NCI-H146 treated with DMSO at 0.1 percent for 48 hours (cell line): Measurements from ENCODE around the gene PRKCE.
"Not testable (repeated sequence)": the region's sequence is repeated elsewhere in the genome, so short reads cannot be mapped to it uniquely, and the experiment has no call there.

Source experiments
- DNase-seq: peaks from one replicate; lab custom pipeline; 2025; ENCODE audit not compliant: unreplicated experiment; lab: John Stamatoyannopoulos, UW

Gene PRKCE

DNA sequence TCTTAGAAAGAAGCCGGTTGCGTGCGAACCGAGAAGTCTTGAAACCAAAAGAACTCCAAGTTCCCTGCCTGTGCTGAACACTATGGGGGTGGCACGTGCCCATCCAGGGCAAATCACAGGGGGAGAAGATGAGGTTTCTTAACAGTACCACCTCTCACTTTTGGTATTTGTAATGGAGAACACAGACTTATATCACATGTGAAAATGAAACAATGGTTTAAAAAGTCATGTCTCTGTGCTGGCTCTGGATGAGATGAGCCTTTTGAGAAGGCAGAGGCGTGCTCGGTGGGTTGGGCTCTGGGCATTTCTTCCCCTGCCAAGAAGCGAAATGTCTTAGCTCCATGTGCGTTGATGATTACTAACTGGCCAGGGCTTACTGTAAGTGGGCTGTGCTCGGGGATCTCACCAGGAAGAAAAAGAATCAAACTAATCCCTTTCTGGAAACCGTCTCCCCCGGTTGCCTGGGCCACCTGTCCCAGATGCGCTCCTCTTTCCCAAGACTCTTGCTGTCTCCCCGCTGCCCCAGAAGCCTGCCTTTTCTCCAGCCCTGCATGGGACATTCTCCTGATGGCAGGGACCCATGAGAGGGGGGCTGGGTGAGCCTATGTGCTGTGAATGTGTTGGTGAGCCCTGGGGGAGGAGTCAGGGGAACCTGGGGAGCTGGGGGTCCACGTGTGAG, 252.9 kb downstream of the PRKCE start:
- DNase-seq: no peak

DNA sequence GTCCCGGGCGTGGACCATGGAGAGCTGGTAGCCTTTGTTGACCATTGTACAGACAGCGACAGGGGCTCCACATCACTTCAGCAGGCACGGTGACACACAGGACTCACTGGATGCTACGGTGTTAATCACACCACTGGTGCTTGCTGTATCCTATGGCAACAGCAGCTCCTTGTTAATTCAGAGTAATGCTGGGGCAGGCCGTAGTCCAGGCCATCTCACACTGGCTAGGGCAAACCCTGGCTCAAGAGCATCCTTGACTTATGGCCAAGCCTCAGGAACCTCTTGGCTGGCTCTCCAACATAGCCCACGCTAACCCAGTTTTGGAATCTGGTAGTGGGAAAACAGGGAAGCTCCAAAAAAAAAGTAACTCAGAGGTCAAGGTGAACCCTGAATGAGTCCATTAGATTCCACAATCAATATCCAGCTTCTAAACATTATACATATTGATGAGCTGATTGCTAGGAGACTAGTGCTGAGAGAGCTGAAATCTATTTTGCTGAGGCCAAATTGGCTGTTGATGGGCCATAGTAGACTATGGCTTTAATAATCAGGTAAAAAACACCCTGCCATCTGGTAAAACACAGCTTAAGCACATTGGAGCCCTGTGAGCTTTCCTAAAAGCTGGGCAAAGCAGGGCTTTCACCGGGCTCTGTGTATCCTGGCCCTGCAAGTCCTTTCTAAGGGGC, 253.6 kb downstream of the PRKCE start:
- DNase-seq: peak; percentile 65

DNA sequence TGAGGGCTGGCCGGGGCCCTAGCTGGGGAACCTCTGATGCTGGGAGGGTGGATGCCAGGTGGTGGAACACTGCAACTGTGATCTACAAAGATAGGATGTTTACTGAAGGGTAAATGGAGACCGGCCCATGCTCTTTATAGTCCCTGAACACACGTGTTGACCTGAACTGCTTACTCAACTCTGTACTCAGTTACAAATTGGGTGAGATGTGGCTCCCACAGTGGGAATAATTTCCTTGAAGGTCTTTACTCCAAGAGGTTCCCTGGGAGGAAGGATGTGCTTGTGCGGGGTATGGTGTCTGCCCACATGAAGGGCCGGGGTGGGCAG, 254.1 kb downstream of the PRKCE start:
- DNase-seq: peak; percentile 77

DNA sequence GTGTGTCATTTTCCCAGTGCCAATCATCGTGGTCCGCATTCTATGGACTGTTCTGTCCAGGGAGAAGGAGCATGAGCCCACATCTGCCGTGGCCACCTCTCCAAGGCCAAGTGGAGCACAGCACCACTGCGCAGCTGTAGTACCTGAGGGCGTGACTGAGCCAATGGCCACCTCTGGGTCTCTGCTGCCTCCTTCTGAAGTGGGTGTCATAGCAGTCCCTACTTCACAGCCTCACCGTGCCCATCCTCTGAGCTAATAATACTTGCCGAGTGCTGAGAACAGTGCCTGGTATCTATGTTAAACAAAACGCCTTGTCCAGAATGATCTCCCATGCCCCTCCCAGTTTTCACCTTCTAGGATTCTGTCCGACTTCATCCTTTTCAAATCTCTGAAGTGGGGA, 256.1 kb downstream of the PRKCE start:
- DNase-seq: no peak

DNA sequence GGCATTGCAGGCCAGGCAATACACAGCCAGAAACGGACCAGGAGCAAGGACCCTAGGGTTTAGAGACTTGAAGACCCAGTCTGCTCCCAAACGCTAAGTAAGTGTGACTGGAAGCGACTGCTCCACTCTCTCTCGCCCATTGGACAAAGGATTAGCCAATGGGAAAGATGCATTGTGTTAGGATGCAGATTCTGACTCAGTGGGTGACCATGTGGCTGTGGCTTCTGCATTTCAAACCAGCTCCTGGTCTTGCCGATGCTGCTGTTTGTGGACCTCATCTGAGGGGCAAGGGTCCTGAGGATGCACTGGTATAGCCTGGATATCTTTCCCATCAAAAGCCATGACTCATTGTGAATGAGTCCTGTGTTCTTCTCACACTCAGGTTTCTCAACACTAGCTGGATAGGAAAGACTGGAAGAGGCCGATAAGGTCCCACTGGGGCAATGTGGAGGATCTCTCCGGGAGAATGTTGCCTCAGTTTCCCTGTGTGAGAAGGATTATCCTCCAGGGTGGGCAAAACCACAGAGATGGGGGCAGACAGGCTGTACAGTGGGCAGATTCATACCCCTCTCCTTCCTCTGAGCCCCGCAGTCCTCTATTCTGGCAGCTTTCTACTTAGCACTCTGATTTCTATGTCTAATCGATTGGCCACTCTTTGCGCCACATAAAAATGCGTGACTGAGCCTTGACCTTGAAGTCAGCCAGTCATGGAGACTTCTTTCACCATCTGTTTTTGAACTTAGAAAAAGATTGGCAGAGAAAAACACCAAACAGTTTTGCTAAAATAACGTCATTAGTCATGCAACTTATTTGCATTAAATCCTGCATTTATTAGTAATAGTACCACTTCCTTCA, 257.1 kb downstream of the PRKCE start:
- no peak for DNase-seq

DNA sequence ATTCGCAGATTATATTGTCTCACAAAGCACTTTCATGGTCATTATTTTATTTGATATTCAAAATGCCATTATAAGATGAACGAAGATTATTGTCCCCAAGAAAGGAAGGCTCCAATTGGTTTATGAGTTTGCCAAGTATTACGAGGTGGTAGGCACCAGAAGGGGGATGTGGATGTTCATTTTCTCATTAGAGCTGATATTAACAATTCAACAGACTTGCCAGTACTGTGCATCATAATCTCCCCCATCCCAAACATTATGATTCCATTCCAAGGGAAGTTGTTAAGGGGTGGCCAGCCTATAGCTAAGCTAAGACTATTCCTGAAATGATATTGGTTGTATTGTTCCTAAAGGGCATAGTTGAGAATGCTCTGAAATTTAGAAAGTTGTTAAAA, 257.7 kb downstream of the PRKCE start:
- no peak for DNase-seq

DNA sequence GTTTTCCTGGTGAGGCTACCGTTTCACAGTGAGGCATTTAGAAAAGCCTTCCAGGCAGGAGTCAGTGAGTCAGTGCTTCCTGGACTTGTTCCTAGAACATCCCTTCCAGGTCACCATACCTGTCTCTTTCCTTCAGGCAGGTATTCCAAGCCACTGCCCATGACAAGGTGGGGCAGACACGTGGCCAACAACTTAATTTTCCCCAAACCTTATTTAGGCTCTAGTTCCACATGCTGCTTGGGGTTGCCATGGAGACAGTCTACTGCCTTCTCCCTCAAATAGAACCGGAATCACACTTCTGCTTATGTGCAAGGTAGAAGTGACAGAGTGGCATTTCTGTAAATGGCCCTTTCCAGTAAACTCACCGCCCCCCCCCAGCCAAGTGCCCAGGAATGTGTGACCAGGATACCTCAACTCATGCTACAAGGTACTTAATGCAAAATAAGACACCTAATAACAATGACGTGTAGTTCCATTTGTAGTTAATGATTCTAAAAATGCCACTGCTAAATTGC, 258.3 kb downstream of the PRKCE start:
- peak; percentile 23 for DNase-seq

DNA sequence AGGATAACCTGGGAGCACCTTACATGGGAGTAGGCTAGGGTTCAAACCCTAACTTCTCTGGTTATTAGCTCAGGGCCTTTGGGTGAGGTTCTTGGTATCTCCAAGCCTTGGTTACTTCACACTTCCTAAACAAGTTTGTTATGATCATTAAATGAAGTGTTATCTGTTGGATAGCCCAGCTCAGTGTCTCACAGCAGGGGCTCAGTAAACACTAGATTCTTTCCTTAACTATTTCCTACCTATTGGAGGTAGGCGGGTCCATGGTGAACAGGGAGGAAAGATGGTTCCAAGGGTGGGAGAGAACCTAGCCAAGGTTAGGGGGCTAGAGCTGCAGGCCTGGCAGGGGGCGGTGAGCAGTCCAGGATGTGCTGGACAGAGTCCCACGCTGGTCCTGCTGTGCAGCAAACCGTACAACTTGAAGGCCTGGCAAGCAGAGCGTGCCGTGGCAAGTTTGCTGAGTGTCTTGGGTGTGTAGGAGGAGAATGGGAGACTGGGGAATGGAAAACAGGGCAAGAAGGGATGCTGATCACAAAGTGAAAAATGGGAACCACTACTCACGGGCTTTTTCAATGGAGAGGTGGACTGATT, 259.1 kb downstream of the PRKCE start:
- peak; percentile 21 for DNase-seq

DNA sequence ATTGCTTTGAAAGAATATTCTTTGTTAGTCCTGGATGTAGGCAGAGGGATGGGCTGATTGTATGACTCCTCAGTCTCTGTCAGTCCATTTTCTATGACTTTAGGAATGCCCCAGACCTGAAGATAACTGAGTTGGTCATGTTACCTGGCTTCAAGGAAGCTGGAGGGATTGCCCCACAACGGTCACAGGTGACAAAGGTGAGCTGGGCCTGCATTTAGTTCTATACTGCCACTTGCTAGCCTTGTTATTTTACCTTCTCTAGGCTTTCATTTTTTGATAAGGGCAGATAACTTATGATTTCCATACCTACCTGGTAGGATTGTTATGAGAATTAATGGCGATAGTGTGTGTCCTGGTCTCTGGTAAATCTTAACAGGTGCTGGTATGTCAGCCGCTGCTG, 260.1 kb downstream of the PRKCE start:
- no peak for DNase-seq

DNA sequence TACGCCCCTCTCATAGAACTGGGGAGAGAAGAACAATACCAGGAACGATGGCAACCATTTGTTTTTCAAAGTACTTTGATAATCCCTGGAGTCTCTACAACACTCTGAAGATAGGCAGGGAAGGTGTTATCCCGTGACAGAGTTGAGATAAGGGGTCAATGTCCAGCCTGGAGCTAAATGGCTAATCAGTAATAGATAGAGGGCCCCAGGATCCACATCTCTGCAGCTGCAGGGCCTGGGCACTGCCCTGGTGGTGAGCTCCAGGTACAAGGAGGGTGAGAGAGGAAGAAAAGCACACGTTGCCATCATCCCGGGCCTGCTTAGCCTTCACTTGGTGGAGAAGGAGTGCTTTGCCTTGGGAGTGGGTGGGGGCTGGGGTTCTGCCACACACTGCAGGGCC, 260.6 kb downstream of the PRKCE start:
- DNase-seq: no peak

DNA sequence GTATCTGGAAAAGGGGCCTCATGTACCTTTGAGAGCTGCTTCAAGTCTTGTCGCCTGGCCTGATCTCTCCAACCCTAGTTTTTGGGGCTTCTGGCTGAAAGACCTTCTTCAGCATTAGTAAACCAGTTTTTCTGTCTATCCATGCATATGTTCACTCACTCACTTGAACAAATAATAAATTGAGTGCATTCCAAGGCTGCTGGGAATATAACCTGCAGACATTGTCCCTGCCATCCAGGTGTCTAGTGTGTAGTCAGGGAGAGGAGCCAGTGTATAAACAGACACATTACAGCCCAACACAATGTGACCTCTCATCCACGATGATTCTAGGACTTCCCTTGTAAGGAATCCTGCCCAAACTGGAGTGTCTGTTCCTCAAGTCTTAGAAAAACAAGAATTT, 262.1 kb downstream of the PRKCE start:
- no peak for DNase-seq

DNA sequence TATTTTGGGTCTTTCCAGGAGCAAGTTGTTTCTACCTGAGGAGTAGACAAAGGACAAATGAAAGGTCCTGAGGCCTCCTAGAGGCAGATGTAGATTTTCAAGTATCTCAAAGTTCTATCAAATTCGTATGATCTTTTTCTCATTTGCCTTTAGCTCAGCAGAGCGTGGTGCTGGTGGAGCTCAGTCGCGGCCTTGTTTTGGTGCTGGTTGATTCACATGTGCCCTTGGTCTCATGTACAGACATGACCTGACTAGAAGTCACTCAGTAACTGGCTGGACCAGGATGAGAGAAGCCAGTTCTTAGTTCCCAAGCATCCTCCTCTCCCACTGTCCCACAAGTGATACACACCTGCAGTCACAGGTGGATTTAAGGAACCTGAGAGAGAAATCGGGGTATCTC, 264.0 kb downstream of the PRKCE start:
- DNase-seq: no peak

DNA sequence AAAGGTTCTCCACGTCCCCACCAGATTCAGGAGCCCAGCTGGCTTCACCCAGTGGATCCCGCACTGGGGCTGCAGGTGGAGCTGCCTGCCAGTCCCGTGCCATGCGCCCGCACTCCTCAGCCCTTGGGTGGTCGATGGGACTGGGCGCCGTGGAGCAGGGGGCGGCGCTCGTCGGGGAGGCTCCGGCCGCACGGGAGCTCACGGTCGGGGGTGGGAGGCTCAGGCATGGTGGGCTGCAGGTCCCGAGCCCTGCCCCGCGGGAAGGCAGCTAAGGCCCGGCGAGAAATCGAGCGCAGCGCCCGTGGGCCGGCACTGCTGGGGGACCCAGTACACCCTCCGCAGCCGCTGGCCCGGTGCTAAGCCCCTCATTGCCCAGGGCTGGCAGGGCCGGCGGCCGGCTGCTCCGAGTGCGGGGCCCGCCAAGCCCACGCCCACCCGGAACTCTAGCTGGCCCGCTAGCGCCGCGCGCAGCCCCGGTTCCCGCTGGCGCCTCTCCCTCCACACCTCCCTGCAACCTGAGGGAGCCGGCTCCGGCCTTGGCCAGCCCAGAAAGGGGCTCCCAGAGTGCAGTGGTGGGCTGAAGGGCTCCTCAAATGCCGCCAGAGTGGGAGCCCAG, 266.2 kb downstream of the PRKCE start:
- not testable (repeated sequence) for DNase-seq

DNA sequence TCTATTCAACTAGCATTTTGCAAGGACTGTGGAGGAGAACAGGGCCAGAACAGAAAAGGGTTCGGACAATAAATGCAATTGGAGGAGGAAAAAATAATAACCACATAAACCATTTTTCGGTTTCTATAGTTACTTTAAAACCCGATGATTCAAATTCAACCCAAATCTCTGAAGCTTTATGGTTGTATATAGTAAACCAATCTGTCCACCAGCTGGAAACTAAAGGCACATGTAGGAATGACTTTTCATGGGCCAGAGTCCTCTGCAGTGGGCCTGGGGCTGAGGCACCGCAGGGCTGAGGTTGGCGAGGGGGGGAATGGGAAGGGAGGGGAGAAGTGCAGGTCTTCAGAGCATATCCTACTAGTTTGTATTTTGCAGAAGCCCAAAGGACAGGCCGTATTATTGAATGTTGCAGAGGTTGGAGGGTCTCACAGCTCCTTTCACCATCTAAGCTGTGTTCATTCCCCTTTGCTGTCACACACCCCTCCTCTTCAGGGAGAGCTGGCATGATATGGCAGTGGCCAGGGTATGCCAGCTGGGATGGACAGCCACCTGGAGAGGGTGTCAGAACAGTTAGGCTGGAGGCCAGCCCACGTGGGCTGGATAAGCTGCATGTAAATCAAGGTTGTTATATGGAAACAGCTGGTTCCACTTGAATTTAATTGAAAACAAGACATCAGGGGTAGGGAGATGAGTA, 267.1 kb downstream of the PRKCE start:
- no peak for DNase-seq

DNA sequence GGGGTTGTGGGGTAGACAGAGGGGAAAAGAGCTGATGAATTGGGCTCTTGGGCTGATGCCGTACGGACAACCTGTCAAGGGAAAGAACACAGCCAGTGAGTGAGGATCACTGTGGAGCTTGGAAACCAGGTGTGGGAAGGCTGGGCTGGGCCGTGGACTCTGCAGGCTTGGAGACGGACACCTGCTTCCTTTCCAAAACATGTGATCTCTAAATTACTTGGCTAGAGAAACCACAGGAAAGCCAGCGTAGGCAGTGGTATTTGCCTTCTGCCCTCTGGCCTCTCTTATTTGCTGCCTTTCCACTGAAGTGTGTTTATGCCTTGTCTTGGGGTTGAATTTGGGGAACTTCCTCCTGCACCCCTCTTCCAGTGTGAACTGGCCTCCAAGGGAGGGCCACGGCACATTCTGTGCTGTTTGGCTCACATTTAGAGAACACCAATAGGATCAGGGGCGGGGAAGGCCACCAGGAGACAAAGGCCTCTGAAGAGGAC, 267.7 kb downstream of the PRKCE start:
- peak; percentile 62 for DNase-seq

DNA sequence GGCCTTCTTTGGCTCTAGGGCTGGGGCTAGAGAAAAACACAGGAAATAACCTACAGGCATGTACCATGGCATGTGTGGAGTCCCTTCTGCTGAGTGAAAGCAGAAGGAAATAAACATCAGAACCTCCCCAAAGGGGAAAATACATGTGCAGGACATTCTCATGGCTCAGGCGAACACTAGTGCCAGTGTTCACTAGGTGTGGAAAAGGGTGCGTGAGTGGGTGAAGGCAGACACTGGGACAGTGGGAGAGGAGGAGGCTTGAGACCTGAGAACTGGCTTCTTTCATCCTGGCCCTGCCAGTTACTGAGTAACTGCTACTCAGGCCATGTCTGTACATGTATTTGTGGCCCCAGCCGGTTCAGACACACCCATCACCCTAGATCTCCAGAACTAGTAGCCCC, 268.2 kb downstream of the PRKCE start:
- DNase-seq: no peak

DNA sequence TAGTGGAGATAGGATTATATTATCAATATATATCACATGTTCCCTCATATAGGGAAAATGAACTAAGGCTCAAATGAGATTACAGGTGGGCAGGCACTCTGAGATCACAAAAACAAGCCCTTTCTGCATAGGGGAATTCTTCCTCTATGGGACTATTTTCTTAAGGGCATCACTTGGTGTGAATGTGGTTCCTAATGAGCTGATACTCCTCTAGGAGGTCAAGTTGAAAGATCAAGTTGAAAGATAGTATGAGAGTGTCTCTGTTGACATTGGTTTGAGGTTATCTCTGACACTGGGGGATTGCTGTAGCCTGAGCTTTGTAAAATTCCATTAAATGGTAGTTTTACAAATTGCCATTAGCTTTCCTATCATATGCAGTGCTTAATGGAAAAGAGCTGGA, 270.4 kb downstream of the PRKCE start:
- DNase-seq: no peak

DNA sequence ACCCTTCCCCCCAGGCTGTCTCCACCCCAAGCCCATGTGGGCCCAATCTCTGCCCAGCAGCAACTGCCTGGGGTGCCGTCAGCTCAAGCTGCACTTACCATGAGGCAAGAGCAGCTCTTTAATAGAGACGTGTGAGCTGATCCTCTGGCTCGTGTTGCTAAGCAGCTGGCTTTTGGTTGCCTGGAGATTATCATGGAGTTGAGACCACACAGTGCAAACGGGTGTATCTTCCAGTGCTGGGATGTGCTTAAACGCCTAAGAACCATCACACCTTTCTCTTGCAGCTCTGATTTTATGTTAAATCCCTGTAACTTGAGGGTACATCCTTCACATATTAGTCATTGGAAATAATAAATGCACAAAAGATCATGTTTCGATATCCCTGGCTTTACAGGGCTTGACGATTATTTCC, 271.1 kb downstream of the PRKCE start:
- peak; percentile 92 for DNase-seq

DNA sequence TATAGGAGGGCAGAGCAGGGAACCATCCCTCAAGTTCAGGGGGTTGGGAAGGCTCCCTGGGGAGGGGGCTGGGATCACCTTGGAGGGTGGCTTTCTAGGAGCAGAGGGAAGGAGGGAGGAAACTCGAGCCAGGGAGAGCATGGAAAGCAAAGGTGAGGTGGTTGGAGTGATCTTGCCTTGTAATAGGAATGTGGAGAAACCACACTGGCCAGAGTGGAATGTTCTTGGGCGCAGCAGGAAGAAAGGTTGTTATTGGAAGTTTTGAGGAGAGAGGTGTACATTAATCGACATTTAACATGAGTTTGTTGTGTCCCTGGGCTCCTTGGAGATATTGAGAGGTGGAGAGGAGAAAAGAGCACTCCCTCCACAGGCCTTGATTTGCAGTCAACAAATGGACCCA, 272.2 kb downstream of the PRKCE start:
- no peak for DNase-seq

DNA sequence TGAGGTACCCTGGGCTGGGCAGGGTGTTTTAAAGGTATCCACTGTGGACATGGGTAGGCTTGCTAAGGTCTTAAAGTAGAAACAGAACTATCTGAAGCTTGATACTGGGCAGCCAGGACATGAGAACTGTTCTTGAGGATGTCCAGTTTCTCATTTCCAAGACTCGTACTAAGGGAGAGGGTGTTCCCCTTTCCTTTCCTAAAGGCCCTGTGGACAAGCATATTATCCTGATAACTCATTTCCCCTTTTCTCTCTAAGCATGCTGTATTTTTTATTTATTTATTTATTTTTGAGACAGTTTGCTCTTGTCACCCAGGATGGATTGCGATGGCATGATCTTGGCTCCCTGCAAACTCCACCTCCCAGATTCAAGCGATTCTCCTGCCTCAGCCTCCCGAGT, 273.6 kb downstream of the PRKCE start:
- no peak for DNase-seq
